MG63 (cell line): ENCODE data around the gene BCL2L14. TPM values are rescaled to one million over a fixed set of nuclear protein-coding genes. Genes with fewer than 3 reads are reported as not detected.
A peak's percentile ranks its signal among the peaks of the same experiment; 100 is the strongest.

ENCODE experiments used
- DNase-seq: peaks from one replicate; pipeline ENCODE4 v3.0.0-alpha.2; 2020
- H3K27me3 ChIP-seq: fragments of 250-450 bp; sonication (Bioruptor Pico); 2 replicates; pipeline ENCODE4 v1.5.1; 2020; ENCODE audit warnings: mild to moderate bottlenecking, moderate library complexity
- H3K36me3 ChIP-seq: fragments of 250-450 bp; sonication (Bioruptor Pico); 2 replicates; pipeline ENCODE4 v1.5.1; 2020; ENCODE audit warnings: mild to moderate bottlenecking, moderate library complexity
- H3K4me3 ChIP-seq: fragments of 250-450 bp; sonication (Bioruptor Pico); 2 replicates; pipeline ENCODE4 v1.5.1; 2020; ENCODE audit warnings: mild to moderate bottlenecking, moderate library complexity
- H3K9me3 ChIP-seq: fragments of 250-450 bp; sonication (Bioruptor Pico); 2 replicates; pipeline ENCODE4 v1.5.1; 2020; ENCODE audit warnings: mild to moderate bottlenecking, moderate library complexity
- total RNA-seq: library from RNA; depleted of rRNA; stranded (reverse); fragments of >200 nt; shearing (Covaris generic); gene quantifications from 2 replicates; pipeline ENCODE4 v1.2.3, GENCODE V29; 2014; ENCODE audit warnings: low replicate concordance

BCL2L14 gene
- total RNA-seq, 1 experiment from 2014 or later, result not detected

- H3K27me3 ChIP-seq, result peaks cover 4% of the 10 kb centered on the region; the same call in 1 of the 2 replicates
These were observed 24.3 kb upstream of the BCL2L14 start for GRCh38 chr12:12046401-12046800.

GRCh38 chr12:12047682-12048081 is 23.1 kb upstream of the BCL2L14 start:
- no peak overlapping the region for H3K4me3 ChIP-seq

More at GRCh38 chr12:12046401-12046800, 24.3 kb upstream of the BCL2L14 start:
- no peak for DNase-seq
- H3K9me3 ChIP-seq, result no peaks in the 10 kb centered on the region
- no peak overlapping the region for H3K4me3 ChIP-seq
- H3K36me3 ChIP-seq, result no peaks in the 10 kb centered on the region

GRCh38 chr12:12048266-12048665 is 22.5 kb upstream of the BCL2L14 start:
- H3K4me3 ChIP-seq, result no peak overlapping the region
- no peaks in the 10 kb centered on the region for H3K9me3 ChIP-seq
- no peaks in the 10 kb centered on the region for H3K36me3 ChIP-seq
- no peak for DNase-seq
- peaks cover 4% of the 10 kb centered on the region; the same call in 1 of the 2 replicates for H3K27me3 ChIP-seq

More at GRCh38 chr12:12047682-12048081, 23.1 kb upstream of the BCL2L14 start:
- Histone ChIP-seq H3K9me3 (no peaks in the 10 kb centered on the region), H3K27me3 (peaks cover 4% of the 10 kb centered on the region; the same call in 1 of the 2 replicates), H3K36me3 (no peaks in the 10 kb centered on the region)
- DNase-seq, result no peak

- no peak for DNase-seq
- Histone ChIP-seq H3K4me3 (no peak overlapping the region), H3K36me3 (no peaks in the 10 kb centered on the region), H3K27me3 (peaks cover 4% of the 10 kb centered on the region; the same call in 1 of the 2 replicates), H3K9me3 (no peaks in the 10 kb centered on the region)
These were observed 22.0 kb upstream of the BCL2L14 start for GRCh38 chr12:12048714-12049113.

- DNase-seq, result no peak
- Histone ChIP-seq H3K4me3 (no peak overlapping the region), H3K27me3 (no peaks in the 10 kb centered on the region), H3K36me3 (no peaks in the 10 kb centered on the region), H3K9me3 (no peaks in the 10 kb centered on the region)
These were observed 19.1 kb upstream of the BCL2L14 start for GRCh38 chr12:12051668-12052067.

- DNase-seq, result no peak
- H3K36me3 ChIP-seq, result no peaks in the 10 kb centered on the region
- H3K9me3 ChIP-seq, result no peaks in the 10 kb centered on the region
- H3K4me3 ChIP-seq, result no peak overlapping the region
- H3K27me3 ChIP-seq, result no peaks in the 10 kb centered on the region
These were observed 15.7 kb upstream of the BCL2L14 start for GRCh38 chr12:12054993-12055392.

- Histone ChIP-seq H3K4me3 (no peak overlapping the region), H3K36me3 (no peaks in the 10 kb centered on the region), H3K9me3 (no peaks in the 10 kb centered on the region), H3K27me3 (no peaks in the 10 kb centered on the region)
- DNase-seq, result no peak
These were observed 13.8 kb upstream of the BCL2L14 start for GRCh38 chr12:12056951-12057350.

GRCh38 chr12:12064596-12064995 is 6.1 kb upstream of the BCL2L14 start:
- H3K27me3 ChIP-seq, result peaks cover 2% of the 10 kb centered on the region; the same call in 1 of the 2 replicates
- no peaks in the 10 kb centered on the region for H3K36me3 ChIP-seq
- DNase-seq, result no peak
- H3K4me3 ChIP-seq, result no peak overlapping the region
- no peaks in the 10 kb centered on the region for H3K9me3 ChIP-seq

- H3K27me3 ChIP-seq, result peaks cover 2% of the 10 kb centered on the region; the same call in 1 of the 2 replicates
- no peak for DNase-seq
- no peaks in the 10 kb centered on the region for H3K9me3 ChIP-seq
- no peak overlapping the region for H3K4me3 ChIP-seq
- H3K36me3 ChIP-seq, result no peaks in the 10 kb centered on the region
These were observed 2.0 kb upstream of the BCL2L14 start for GRCh38 chr12:12068751-12069150.

- Histone ChIP-seq H3K27me3 (peaks cover 2% of the 10 kb centered on the region; the same call in 1 of the 2 replicates), H3K4me3 (no peak overlapping the region), H3K9me3 (no peaks in the 10 kb centered on the region), H3K36me3 (no peaks in the 10 kb centered on the region)
- DNase-seq, result no peak
These were observed 754 bp upstream of the BCL2L14 start for GRCh38 chr12:12069821-12070548.

GRCh38 chr12:12072064-12072760 is 1.5 kb downstream of the BCL2L14 start:
- peaks cover 2% of the 10 kb centered on the region; the same call in 1 of the 2 replicates for H3K27me3 ChIP-seq
- no peak overlapping the region for H3K4me3 ChIP-seq

GRCh38 chr12:12079291-12079690 is 8.6 kb downstream of the BCL2L14 start:
- H3K36me3 ChIP-seq, result no peaks in the 10 kb centered on the region
- no peak overlapping the region for H3K4me3 ChIP-seq
- peak; percentile 27 for DNase-seq
- H3K27me3 ChIP-seq, result no peaks in the 10 kb centered on the region
- H3K9me3 ChIP-seq, result no peaks in the 10 kb centered on the region

More at GRCh38 chr12:12072064-12072760, 1.5 kb downstream of the BCL2L14 start:
- no peak for DNase-seq
- H3K9me3 ChIP-seq, result no peaks in the 10 kb centered on the region
- H3K36me3 ChIP-seq, result no peaks in the 10 kb centered on the region

- no peak overlapping the region for H3K4me3 ChIP-seq
- H3K27me3 ChIP-seq, result no peaks in the 10 kb centered on the region
- peak; percentile 4 for DNase-seq
These were observed 11.2 kb downstream of the BCL2L14 start for GRCh38 chr12:12081836-12082497.

GRCh38 chr12:12083688-12084087 is 12.9 kb downstream of the BCL2L14 start:
- H3K9me3 ChIP-seq, result no peaks in the 10 kb centered on the region
- H3K27me3 ChIP-seq, result no peaks in the 10 kb centered on the region
- DNase-seq, result no peak

More at GRCh38 chr12:12081836-12082497, 11.2 kb downstream of the BCL2L14 start:
- no peaks in the 10 kb centered on the region for H3K36me3 ChIP-seq
- no peaks in the 10 kb centered on the region for H3K9me3 ChIP-seq

GRCh38 chr12:12086362-12086761 is 15.6 kb downstream of the BCL2L14 start:
- Histone ChIP-seq H3K27me3 (no peaks in the 10 kb centered on the region), H3K36me3 (no peaks in the 10 kb centered on the region), H3K9me3 (no peaks in the 10 kb centered on the region), H3K4me3 (no peak overlapping the region)
- no peak for DNase-seq

More at GRCh38 chr12:12083688-12084087, 12.9 kb downstream of the BCL2L14 start:
- H3K36me3 ChIP-seq, result no peaks in the 10 kb centered on the region
- no peak overlapping the region for H3K4me3 ChIP-seq

GRCh38 chr12:12086973-12087692 is 16.4 kb downstream of the BCL2L14 start:
- Histone ChIP-seq H3K4me3 (no peak overlapping the region), H3K27me3 (no peaks in the 10 kb centered on the region), H3K9me3 (no peaks in the 10 kb centered on the region), H3K36me3 (no peaks in the 10 kb centered on the region)
- DNase-seq, result no peak
